EL (cell line): Measurements from ENCODE around the gene GADL1.

Experiments
- DNase-seq: peaks from one replicate; pipeline ENCODE4 v3.0.0-alpha.2; 2016

Gene GADL1, protein sequence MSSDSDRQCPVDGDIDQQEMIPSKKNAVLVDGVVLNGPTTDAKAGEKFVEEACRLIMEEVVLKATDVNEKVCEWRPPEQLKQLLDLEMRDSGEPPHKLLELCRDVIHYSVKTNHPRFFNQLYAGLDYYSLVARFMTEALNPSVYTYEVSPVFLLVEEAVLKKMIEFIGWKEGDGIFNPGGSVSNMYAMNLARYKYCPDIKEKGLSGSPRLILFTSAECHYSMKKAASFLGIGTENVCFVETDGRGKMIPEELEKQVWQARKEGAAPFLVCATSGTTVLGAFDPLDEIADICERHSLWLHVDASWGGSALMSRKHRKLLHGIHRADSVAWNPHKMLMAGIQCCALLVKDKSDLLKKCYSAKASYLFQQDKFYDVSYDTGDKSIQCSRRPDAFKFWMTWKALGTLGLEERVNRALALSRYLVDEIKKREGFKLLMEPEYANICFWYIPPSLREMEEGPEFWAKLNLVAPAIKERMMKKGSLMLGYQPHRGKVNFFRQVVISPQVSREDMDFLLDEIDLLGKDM

DNA sequence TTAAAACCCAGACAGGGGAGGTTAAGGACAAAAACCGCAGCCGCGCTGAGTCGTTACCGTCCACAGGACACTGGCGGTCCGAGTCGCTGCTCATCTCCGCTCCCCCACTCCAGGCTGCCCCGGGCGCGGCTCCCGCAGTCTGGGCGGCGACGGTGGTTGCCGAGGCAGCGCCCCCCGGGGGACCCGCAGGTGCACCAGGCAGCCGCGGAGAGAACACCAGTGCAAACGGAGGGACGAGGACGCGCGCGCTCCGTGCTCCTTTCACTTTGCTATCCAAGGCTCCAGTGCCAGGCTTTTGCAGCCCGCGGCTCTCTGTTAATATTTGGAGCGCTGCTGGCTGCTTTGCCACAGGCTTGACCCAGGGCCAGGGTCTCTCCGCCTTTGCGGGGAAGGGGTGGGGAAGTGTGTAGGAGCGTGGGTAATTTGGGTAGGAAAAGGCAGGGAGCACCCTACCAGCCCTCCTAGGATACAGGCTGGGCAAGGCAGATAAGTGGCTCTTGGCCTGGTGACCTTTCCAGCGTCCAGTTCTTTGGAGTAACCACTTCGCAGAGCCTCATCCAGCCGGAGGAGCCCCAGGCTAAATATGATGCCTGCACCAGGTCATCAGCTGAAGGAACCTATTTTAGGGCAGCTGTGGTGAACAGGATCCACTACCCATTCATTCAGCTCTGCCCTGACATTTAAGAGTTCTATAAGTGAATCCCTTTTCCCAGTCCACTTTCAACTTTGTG is at the start of gene GADL1:
TSS of gene GADL1 (minus strand) at position 141 of the 731 bp plus-strand sequence. CDS start at position 94, 47 bp downstream.
- DNase-seq, result peak; percentile 43

DNA sequence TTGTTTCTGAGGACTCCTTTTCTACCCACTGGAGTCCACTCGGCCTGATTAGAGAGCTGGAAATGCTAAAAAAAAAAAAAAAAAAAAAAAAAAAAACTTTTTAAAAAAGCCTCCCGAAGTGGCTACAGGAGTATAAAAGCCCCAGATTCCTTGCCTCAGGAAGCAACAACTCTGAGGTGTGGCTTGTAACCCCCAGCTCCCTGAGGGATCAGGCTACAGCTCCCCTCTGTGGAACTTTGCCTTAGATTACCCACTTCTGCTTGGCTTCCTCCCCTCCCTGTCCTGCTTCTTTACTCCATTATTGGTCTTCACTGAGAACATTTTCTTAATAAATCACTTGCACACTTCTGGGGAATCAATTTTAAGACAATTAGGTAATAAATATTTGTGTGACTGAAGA is 49.7 kb upstream of the GADL1 start:
- DNase-seq, result no peak

DNA sequence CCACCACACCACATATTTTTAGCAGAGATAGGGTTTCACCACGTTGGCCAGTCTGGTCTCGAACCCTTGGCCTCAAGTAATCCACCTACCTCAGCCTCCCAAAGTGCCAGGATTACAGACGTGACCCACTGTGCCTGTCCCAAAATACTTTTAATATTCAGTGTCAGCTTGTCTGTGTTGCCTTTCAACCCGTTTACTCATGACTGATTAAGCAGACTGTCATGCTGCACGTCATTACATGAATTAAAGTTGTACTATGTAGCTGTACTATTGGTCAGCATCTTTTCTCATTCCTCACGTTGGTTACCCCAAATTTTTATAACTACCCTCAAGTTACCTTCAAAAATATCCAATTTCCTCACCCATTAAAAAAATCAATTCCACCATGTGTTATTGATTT is 48.7 kb upstream of the GADL1 start:
- DNase-seq, result no peak

DNA sequence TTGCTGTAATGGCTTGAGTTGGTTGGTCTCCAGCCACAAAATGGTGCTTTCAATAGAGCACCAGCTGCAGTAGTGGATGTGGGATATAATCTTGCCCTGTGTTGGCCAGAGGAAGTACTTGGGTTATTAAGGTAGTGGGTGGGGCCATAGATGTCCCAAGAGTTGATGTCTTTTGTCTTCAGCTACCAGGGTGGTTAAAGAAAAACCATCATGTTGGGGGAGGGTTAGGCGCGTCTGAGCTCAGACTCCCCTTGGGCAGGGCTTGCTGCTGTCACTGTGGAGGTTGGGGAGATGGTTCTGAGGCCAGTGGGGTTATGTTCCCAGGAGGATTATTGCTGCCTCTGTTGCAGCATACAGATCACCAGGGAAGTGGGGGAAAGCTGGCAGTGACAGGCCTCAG is 46.9 kb upstream of the GADL1 start:
- DNase-seq, result no peak

DNA sequence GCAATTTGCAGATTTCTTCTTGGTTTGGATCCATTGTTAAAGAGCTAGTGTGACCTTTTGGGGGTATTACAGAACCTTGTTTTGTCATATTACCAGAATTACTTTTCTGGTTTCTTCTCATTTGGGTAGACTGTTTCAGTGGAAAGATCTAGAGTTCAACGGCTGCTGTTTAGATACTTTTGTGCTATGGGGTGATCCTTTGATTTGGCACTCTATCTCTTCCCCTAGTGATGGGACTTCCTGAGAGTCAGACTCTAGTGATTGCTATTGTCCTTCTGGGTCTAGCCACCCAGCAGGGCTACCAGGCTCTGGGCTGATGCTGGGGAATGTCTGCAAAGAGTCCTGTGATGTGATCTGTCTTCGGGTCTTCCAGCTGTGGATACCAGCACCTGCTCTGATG is 46.3 kb upstream of the GADL1 start:
- DNase-seq, result no peak

DNA sequence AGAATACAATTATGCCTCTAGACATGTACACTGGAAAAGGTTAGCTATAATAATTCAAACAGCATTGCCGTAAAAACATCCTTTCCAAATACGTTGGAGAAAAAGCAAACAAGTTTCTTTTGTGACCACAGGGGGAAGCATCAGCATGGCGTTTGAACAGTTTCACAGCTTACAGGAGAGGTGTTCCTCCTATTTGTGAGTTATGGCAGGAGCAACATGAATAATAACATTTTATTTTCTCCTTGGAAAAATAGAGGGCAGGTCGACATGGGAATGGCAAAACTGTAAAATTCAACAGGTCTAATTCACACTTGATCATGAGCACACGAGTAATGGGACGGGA is 39.7 kb upstream of the GADL1 start:
- peak; percentile 45 for DNase-seq

DNA sequence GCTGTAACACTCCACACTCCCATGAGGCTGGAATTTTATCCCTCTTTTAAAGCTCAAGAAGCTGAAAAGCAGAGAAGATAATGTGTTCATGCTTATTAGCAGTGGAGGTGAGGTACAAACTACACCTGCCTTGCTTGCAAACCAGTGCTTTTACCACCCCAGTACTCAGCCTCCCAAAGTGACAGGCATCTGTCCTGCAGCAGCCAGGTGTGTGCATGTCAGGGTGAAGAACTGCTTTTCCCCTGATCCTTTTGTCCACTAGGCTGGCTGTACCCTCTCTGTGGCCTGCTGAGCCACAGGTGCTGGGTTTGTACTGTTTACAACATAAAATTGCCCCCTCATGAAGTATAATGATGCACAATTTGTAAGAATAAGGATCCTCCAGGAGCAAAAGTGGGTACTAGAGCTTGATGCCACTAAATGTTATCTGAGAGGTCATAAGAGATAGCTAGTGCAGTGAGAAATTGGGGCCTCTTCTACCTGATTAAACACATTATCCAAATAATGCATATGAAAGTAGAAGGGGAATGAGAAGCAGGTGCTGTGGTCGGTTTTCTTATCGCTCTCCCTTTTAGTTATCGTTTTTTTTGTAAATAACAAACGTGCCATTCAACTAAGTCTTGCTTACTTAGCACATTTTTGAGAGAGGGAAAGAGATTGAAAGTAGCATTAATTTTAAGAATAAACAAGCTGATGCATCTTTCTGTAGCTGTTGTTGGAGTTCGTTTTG is 39.2 kb upstream of the GADL1 start:
- no peak for DNase-seq

DNA sequence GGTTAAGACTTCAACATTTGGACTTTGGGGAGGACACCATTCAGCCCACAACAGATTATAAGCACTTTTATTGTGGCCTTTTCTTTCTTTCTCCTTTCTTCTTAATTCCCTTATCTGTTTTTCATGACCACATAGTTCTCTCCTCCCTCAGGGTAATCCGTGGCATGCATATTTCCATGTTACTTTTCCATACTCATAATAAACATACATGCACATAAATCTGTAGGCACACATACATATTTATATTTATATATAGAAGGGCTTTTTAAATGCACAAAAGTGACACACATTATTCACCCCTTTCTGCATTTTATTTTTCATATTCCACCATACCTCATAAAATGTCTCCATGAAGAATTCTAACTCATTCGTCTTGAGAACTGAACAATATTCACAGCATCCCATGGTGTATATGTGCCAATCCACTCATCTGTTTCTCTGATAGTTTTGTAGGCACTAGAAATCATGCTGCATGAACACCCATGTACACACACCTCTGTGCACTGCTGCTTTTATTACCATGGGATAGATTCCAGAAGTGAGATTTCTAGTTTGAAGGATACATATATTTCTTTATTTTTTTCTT is 38.1 kb upstream of the GADL1 start:
- DNase-seq, result no peak

DNA sequence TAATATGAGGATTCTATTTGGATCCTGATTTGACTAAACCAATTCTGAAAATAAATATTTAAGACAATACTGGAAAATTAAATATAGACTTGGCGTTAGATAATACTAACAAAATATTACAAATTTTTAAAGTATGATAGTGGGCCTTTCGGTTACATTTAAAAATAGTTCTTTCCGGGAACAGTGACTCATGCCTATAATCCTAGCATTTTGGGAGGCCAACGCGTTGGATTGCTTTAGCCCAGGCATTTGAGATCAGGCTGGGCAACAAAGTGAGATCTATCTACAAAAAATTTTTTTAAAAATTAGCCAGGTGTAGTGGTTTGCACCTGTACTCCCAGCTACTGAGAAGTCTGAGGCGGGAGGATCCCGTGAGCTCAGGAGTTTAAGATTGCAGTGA is 30.3 kb upstream of the GADL1 start:
- peak; percentile 19 for DNase-seq

DNA sequence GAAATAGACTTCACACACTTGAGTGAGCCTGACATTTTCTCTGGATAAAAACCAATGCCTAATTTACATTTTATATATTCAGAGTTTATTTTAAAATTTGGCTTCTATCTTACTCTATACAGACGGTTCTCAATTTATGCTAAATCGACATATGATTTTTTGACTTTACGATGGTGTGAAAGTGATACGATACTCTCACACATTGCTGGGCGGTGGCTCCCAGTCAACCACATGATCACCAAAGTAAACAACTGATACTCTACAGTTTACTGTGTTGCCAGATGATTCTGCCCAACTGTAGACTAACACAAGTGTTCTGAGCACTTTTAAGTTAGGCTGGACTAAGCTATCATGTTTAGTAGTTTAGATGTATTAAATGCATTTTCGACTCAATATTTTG is 25.1 kb upstream of the GADL1 start:
- DNase-seq, result no peak

DNA sequence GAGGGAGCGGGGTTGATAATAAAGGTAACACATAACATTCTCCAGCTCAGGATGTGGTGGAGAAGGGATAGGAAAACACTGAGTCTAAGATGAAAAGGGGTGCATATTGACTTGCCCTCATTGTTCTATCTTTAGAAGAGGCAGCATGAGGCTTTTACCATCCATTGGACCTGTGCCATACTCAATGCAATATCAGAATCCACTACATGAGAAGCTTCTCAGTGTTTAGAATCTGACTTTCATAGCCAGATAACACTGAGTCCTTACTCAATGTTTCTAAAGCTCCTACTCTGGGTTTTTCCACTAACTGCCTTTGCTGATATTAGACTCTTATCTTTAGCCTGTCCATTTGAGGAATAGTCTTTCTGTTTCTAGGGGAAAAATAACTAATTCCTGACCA is 24.3 kb upstream of the GADL1 start:
- DNase-seq, result no peak

DNA sequence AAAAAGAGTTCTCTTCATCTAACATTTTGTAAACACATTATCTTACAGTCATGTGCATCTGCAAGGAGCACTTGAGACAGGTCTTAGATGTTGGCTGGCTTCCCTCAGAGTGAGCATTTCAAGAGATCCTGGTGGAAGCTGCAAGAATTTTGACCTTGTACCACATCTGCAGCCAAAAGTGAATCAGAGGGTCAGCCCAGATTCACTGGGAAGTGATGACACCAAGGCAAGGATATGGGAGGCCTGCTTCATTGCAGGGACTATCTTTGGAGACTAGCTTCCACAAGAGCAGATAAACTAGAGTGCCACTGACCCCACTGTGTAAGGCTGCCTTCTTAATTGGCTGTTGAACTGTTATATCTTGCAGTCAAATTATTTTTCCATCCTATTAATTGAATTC is 21.3 kb upstream of the GADL1 start:
- DNase-seq, result peak; percentile 17

DNA sequence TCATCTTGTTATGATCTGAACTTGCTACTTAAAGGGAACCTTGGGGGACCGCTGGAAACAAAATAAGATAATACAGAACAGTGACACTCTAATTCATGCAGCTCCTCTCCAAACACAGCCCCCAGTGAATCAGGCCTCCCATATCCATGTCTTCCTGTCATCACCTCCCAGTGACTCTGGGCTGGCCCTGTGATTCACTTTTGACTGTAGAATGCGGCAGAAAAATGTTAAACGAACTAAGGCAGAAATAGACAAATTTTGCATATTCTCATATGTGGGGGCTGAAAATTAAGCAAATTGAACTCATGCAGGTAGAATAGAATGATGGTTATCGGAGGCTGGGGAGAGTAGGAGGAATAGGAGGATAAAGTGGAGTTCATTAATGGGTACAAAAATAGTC is 20.2 kb upstream of the GADL1 start:
- DNase-seq, result peak; percentile 26

DNA sequence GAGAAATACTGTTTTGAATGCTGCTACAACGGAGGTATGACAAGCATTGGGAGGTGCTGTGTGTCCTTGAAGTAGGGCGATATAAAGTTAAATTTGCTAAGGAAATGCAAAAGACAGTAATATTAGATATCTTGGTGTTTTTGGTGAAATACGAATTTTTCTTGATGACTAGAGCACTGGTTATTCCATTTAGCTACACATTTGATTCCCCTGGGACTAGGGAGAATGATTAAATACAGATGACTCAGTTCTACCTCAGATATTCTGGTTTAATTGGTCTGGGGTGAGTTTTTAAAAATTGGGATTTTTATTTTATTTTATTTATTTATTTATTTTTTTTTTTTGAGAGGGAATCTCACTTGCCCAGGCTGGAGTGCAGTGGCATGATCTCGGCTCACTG is 18.7 kb upstream of the GADL1 start:
- peak; percentile 32 for DNase-seq

DNA sequence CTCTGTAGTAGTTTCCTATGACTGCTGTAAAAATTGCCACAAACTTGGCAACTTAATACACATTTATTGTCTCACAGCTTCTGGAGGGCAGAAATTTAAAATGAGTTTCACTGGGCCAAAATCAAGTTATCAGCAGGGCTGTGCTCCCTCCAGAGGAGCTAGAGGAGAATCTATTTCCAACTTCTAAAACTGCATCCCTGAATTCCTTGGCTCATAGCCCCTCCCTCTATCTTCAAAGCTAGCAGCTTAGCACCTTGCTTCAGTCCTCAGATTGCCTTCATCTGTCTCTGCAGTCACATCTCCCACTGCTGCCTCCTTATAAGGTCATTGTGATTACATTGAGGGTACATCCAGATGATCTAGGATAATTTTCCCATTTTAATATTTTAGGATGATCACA is 17.8 kb upstream of the GADL1 start:
- DNase-seq, result no peak

DNA sequence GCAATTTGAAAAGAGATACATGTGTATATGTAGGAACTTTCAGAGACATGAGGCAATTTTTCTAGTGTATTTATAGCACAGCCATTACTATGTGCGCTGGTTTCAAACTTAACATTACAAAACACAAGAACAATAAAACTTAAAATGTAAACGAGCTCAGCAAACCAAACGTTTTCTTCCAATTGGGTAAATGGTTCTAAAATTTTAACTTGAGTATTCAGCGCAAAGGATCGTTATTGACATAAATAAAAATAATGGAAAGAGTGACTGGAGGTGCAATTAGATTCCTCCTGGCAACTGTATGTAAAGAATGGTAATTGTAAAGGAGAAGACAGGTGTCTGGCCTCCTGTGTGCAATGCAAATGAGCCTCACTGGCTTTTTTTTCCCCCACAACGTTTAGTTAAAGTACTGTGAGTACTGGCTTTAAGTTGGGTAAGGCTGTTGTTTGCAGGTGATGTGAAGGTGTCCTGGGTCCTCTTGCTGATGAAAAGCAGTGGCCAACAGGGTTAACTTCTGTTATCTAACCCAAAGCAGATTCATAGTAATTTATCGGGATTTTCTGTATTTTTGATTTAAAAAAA is 14.1 kb upstream of the GADL1 start:
- no peak for DNase-seq

DNA sequence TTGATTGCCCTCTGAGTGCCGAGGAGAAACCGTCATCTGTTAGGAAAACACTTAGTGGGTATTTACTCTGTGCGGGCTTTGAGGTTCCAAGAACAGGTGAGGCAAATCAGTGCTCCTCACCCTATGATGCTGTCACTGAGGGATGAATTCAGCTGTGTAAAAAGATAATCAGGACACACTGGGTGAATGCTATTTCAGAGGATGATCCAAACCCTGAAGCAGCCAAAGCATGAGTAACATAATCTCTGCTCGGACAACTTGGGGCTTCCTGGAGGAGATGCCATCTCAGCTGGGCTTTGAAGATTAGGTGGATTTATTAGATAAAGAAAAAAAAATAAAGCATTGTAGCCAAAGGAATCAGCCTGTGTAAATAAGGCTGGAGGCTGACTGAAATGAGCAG is 10.5 kb upstream of the GADL1 start:
- peak; percentile 22 for DNase-seq

DNA sequence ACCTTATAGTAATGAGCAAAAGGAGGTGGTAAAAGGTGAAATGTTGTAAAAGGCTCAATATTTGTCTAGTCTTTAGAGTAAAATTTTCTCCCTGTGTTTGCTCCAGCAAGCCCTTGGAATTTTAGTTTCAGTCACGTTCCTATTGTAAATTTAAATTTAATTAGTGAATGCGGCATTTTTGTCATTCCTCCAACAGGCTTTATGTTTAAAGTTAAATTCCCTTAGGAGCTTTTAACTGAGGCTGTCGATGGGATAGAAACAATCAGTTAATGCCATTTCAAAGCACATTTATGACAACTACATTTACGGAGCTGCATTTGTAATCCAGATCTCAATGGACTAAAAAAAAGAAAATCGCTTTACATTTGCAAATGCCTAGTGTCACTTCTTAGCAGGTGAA is 868 bp upstream of the GADL1 start:
- DNase-seq, result no peak

DNA sequence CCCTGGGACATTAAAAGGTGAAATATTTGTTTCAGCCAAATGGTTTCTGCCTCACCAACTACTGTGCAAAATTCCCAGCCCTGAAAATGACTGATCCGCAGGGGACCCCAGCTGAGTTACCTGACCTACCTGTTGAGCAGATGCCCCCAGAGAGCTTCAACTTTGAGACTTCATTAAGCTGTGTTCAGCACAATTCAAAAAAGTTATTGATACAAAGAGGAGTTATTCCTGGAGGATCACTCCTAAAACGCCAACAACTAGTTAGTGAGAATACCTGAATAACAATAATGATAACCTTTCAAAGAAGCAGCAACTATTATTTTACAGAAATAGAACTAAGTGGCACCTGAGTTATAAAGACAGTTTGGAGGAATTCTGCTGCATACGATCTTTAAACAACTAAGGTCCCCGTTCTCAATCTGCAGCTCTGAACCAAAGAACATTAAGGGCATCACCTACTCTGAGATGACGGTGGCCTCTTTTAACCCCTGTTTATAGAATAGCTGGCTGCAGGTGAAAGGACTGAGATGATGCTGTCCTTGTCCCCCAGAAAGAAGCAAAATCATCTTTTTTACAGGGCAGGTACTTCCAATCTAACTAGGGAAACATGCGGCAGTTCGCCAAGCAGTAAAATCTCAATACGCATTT is 659 bp downstream of the GADL1 start:
- no peak for DNase-seq

DNA sequence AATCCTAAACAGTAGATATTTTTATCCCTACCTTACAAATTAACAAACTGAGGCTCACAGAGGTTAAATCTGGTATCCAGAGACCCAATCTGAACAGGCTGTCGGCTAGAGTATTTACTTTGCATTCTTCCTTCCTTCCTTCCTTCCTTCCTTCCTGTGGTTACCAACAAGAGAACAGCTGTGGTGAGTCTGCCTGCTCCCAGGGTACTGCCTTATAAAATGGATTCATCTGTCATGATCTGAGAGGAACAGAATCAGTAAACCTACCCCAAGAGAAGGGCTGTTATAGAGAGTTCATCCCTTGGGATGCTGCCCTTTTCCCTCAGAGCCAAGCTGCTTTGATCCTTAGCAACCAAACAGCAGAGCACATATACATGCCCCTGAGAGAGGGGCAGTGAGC is 3.6 kb downstream of the GADL1 start:
- DNase-seq, result no peak

DNA sequence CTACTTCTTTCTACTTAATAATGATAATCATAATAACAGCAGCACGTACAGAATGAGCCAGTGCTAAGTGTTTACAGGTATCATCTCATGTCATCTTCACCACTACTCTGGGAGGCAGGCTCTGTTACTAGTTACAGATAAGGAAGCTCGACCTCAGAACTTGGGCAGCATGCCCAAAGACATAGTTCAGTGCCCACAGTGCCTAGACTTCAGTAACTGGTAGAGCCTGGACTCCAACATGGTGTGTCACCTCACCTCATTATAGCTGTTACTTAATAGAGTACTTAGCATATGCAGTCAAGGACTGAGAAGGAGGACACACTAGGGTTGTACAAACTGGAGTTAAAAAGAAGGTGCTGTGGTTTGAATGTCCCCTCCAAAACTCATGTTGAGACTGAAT is 7.6 kb downstream of the GADL1 start:
- peak; percentile 5 for DNase-seq

DNA sequence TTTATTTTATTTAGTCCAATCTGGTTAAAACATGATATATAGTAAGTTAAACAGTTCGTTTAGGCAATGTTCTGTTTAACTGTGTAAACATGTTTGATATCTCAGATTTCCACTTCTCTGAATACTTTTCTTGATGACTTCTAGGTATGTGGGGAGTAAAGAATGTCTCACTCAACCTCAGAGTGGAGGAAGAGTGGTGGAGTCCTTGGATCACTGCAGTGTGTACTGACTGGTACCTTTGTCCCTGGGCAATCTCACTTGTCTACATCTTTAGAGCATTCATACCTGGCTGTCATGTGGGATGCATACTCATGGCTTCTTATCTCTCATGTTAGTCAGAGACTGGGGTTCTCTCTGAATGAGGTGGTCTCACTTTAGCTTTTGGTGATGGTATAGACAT is 15.6 kb downstream of the GADL1 start:
- DNase-seq, result no peak
